RKO (cell line): ENCODE measurements around the gene DGKB.
"Not testable (repeated sequence)": the region's sequence is repeated elsewhere in the genome, so short reads cannot be mapped to it uniquely, and the experiment has no call there.

Experiments used
- DNase-seq: peaks from one replicate; pipeline ENCODE4 v3.0.0-alpha.2; 2016; ENCODE audit warnings: low spot score

Gene DGKB

DNA sequence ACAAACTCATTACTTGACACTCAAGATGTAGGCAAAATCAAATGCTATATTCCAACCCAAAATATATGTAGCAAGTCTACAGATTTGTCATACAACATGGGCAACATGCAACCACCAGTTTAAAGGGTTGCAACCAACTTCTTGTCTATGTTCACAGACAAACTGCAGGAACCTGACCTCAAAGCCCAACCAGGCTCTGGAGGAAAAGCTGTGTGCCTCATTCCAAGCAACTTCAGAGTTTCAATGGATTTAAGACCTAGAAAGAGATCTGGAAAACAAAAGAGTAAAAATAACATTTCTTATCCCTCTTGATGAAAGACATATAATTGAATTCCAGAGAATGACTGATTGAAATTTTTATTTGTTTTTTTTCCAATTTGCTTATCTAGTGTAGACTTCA lies 612.6 kb downstream of the DGKB start:
- no peak for DNase-seq

DNA sequence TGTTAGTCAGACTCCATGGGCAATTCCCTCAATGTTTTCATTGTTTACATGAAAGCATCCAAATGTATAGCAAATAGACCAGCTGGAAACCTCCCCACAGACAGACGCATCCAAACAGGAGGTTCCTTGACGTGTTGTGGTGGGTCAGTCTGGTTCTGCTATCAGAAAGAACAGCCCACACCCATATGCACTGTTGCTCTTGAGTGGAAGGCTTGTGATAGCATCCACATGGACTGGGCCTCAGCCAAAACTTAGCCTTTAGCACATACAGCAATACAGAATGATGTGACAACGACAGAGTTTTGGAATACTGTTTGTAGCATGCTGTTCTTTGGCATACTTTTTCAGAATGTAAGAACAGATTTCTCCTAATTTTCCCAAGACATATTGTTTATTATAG lies 613.9 kb downstream of the DGKB start:
- no peak for DNase-seq

DNA sequence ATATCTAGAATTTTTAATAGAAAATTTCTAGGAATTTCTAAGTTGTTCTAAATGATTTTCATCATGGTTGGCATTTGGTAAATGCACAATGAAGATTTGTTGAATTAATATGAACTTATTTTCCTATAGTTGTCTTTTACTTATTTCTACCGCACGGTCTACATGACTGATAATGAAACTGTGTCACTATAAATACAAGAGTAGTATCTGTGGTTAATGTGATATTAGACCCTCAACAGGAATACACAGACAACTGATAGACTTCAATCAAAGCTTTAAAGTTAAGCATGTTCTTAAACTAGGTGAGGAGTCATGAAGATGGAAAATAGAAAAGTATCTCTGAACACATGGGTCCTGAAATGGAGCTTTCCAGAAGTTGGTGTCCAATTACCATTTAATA lies 615.2 kb downstream of the DGKB start:
- DNase-seq, result no peak

DNA sequence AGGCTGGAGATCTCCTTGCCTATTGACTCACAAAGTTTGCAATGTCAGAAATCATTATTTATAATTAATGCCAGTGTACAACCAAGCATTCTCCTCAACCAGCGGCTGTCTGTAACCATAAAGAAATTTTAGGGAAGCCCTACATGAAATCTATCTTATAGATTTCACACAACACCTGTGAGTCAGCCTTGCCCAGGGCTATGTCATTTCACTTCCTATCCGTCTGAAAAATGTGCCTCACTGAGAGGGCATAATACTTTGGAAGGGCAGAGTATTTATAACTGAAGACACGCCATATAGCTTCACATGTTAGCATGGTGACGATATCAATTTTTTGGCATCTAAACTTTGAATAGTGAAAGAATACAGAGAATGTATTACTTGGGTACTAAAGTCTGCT lies 616.5 kb downstream of the DGKB start:
- DNase-seq, result no peak

GRCh38 chr7:14279065-14279871 lies 623.3 kb downstream of the DGKB start:
- not testable (repeated sequence) for DNase-seq

- DNase-seq, result no peak
These were observed 627.2 kb downstream of the DGKB start for GRCh38 chr7:14275356-14275755.

DNA sequence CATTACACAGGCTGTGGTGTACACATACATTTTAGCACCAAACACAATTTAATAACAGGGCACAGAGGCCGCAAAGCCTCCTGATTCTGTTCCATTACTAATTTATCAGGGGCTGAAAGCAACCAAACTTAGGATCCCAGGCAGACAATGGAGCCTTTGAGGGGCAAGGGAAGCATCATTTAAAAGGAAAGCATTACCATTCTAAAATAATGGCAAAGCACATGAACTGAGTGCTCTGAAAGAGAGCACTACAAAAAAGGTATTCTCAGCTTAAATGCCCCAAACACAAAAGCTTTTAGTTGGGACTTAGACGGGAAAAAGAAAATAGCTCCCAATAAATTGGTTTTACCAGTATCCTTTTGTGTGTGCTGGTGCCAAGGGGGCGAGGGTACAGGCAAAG lies 631.1 kb downstream of the DGKB start:
- no peak for DNase-seq

DNA sequence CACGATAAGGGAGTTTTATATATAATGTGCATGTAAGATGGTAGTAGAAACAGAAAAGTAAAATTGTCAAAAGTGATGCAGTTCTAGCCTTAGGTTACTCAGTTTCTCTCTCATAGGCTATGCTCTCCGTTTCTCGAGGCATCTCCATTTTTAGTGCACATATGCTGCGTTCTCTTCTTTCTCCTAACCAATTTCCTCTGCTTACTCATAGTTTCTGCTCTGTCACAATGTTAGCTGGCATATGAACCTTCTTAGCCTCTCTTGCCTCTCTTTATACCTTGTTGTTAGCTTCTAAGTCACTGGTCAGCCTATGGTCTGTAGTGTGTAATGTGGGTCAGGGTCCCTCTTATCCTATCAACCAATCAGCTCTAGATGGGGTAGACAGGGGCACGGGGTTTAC lies 632.5 kb downstream of the DGKB start:
- no peak for DNase-seq

GRCh38 chr7:14260011-14260410 lies 642.5 kb downstream of the DGKB start:
- DNase-seq, result no peak

DNA sequence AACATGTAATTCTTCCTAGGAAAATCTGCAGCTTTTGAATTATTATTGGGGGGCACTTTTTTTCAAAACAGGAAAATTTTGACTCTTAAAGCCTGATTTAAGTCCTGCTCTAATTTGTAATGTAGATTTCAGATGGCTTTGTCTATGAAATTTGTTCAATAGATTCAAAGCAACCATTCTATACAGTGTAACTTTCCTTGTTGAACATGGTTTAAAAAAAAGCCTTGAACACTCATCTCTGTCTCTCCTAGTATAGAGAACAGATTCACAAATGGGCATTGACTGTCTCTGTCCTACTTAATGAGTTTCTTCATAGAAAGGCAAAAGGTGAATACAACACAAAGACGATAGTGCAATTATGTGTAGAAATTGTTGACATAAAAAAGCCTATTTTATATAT lies 643.7 kb downstream of the DGKB start:
- no peak for DNase-seq

GRCh38 chr7:14258441-14258840 lies 644.1 kb downstream of the DGKB start:
- DNase-seq, result no peak

DNA sequence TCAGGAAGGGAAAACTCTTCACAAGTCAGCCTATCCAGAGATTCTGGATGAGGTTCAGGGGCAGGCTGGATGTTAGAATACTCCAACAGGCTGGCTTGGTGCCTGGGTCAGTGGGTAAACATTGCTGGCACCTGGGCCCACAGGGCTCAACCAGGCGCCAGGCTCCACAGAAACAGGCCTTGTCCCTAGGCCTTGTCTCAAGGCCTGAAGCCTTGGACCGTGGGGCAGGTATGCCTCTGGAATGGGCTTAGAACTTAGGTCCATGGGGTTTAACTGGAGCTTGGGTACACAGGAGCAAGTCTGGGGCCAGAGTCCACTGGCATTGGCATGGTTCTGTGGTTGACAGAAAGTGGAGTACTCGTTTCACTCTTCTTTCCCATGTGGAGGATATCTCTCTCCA lies 650.1 kb downstream of the DGKB start:
- DNase-seq, result no peak

DNA sequence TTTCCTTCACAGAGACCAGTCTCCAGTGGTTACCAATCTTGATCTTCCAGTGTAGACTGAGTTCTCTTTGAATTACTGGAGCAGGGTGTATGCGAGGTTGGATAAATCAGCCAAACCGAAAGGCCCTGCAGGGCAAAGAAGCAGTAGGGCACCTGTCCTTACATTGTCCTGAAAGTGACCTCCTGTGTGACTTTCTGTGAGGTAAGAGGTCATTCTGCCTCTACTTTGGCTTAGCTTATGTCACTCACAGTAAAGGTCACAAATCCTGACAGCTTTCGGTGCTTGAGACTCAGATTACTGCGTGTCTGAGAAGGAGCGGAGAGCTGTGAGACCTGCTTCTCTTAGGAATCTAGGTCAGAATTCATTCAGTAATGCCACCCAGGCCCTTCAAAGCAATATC lies 660.4 kb downstream of the DGKB start:
- no peak for DNase-seq

DNA sequence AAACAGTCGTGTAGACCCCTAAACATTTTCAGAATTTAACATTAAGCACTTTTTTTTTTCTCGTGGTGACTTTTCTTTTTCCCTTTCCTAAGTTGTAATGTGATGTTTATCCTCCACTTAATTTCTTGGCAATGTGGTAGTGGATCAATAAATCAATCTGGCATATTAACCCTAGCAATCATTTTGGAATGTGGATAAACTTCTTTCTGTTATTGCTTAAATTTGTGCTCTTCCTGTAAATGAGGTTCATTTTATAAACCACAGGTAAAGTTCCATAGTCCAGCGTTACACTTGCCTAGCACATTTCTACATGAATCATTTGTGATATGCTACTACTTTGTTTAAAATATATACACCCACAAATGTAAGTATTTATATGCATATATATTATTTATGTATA lies 665.7 kb downstream of the DGKB start:
- DNase-seq, result no peak

GRCh38 chr7:14235056-14235455 lies 667.5 kb downstream of the DGKB start:
- no peak for DNase-seq

DNA sequence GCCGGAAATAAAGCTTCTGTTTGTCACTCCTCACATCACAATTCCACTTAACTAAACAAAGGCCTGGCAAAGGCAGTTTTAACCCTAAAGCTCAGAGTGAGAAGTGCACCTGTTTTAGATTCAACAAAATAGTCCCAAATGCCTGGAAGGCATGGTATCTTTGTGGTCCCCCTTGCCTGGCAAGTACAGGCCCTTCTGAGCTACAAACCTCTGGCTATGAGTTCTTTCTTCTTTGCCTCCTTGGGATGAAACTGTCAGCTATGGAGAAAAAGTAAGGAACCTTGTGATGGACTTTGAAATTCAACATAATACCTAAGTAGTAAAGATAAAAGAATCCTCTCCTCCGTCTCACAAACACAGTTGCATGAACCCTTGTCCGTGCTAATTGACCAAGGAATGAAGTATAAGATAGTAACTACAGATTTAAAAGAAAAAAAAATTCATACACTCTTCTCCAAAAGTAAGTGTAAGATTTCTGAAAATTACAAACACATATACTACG lies 668.6 kb downstream of the DGKB start:
- DNase-seq, result no peak

DNA sequence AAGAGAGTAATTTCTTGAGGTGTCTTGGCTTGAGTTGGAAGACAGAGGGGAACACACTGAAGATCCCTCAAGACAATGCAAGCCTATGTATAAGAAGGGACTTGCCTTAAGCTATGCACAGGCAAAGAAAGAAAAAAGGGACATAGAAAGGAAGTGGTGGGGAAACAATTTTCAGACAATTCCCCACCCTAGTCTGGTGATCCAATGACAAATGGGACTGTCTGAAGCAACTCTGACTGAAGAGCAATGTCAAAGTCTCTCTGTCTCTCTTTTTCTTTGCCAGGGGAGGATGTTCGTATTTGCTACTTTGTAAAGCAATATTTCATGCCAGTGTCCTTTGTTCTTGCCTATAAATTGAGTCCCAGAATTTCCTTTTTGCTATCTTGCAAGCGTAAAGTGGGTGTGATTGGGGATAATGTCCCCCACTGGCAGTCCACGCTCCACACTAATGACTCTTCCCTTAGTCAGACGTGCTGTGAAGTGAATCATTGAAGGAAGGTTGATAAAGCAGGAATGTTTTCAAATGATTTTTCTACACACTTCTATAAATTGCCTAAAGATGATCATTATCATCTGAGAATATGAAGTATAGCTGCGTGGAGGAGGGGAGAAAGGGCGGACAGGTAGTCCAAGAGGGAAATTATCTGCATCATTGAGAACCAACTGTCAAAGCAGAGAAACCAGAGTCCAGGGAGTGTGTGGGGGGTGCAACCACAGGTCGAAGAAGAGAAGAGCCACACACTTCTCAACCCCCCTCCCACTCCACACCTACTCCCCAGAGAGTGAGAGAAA lies 669.3 kb downstream of the DGKB start:
- DNase-seq, result no peak

DNA sequence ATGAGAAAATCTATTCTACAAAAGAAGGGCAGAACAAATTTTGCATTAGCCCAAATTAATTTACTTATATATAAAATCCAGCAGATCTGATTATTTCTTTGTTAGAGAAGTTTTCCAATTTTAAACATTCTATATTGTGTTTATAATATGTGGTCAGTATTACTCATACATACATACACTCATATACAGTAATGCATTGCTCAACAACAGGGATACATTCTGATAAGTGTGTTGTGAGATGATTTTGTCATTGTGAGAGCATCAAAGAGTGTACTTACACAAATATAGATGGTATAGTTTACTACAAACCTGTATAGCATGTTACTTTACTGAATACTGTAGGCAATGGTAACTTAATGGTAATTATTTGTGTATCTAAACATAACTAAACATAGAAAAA lies 673.5 kb downstream of the DGKB start:
- no peak for DNase-seq

GRCh38 chr7:14228341-14228740 lies 674.2 kb downstream of the DGKB start:
- DNase-seq, result no peak

GRCh38 chr7:14226126-14226525 lies 676.4 kb downstream of the DGKB start:
- no peak for DNase-seq

DNA sequence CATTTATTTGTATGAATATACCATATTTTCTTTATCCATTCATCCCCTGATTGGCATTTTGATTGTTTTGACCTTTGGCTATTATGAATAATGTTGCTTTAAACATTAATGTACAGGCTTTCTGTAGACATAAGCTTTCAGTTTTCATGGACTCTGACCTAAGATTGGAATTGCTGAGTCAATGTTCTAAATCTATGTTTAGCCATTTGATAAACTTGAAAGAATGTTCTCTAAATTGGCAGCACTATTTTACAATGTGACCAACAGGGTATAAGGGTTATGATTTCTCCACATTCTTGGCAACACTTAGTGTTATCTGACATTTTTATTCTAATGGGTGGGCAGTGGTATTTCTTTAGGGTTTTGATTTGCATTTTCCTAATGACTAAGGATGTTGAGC lies 683.4 kb downstream of the DGKB start:
- no peak for DNase-seq

DNA sequence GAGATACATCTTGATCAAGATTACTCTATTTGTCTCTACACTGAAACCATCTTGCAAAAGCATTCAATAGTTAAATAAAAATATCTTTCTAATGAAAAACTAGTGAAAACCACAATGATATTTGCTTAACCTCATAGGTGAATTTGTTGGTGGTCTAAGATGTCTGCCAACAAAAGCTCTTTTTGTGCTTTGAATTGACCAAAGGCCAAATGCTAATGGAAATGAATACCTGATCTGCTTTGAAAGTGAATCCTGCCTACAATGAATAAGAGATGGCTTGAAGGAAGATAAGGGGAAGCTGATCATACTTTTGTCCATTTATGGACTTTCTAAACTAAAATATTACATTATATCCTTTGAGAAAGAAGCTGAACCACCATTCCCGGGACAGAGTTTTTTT lies 684.2 kb downstream of the DGKB start:
- no peak for DNase-seq

DNA sequence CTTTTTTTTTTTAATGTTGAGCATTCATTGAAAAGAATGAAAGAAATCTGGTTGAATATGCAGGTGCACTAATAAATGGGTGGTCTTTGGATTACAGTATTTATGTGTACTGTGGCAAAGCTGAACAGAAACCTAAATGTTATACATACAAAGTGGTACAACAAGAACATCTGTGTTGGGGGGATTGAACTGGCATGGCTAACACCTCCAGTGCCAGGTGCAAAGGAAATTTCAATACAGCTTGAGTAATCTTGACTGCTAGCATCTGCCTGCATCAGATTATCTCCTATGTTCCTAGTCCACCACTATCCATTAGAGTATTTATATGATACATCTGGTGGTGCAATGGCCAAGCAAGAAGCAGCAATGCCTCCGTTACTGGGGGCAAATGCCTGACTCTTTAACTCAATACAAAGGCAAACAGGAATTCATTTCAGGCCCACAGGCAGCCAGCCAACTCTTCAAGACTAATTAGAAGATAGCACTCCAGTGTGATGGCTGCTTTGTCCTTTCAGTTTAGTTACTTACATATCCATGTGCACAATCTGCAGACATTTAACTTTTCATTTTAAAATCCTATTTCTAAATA lies 692.6 kb downstream of the DGKB start:
- DNase-seq, result no peak
